Loucy (cell line): ENCODE results near the gene MTARC1.

ENCODE experiments used
- H2AFZ ChIP-seq: fragments of 200-600 bp; sonication (generic); 2 replicates; pipeline ENCODE4 v1.6.0; 2016; ENCODE audit warnings: antibody characterized with exemption, mild to moderate bottlenecking, low read length, moderate library complexity
- H3F3A ChIP-seq: fragments of 200-600 bp; 2 replicates; pipeline ENCODE4 v1.6.0; 2016; ENCODE audit warnings: antibody characterized with exemption, low read depth, mild to moderate bottlenecking
- H3K27me3 ChIP-seq: fragments of 200-600 bp; sonication (generic); 2 replicates; pipeline ENCODE4 v1.6.1; 2014; ENCODE audit warnings: low read length, mild to moderate bottlenecking; ENCODE audit not compliant: insufficient read depth, poor library complexity, severe bottlenecking
- H3K36me3 ChIP-seq: fragments of 200-600 bp; sonication (generic); 2 replicates; pipeline ENCODE4 v1.6.1; 2016; ENCODE audit warnings: low read length; ENCODE audit not compliant: insufficient read depth
- H3K4me1 ChIP-seq: fragments of 200-600 bp; sonication (generic); 2 replicates; pipeline ENCODE4 v1.5.1; 2014; ENCODE audit warnings: low read length, mild to moderate bottlenecking; ENCODE audit not compliant: insufficient read depth, poor library complexity, severe bottlenecking
- H3K4me2 ChIP-seq: fragments of 200-600 bp; sonication (generic); 2 replicates; pipeline ENCODE4 v1.6.0; 2014; ENCODE audit warnings: antibody characterized with exemption, low read length, low read depth, mild to moderate bottlenecking; ENCODE audit not compliant: poor library complexity, severe bottlenecking
- H3K4me3 ChIP-seq: fragments of 200-600 bp; sonication (generic); 2 replicates; pipeline ENCODE4 v1.5.1; 2014; ENCODE audit warnings: low read length, mild to moderate bottlenecking, mixed read lengths; ENCODE audit not compliant: poor library complexity, severe bottlenecking
- H3K79me2 ChIP-seq: fragments of 200-600 bp; sonication (generic); 2 replicates; pipeline ENCODE4 v1.6.1; 2014; ENCODE audit warnings: low read length; ENCODE audit not compliant: insufficient read depth
- H3K9ac ChIP-seq: fragments of 200-600 bp; sonication (generic); 2 replicates; pipeline ENCODE4 v1.6.0; 2014; ENCODE audit warnings: mild to moderate bottlenecking, low read depth, low read length, moderate library complexity; ENCODE audit not compliant: poor library complexity, severe bottlenecking
- H3K9me2 ChIP-seq: fragments of 200-600 bp; sonication (generic); replicated peaks from 2 replicates; pipeline ENCODE4 v1.6.1; 2016; ENCODE audit warnings: low read depth, low read length, mixed read lengths
- H3K9me3 ChIP-seq: fragments of 200-600 bp; sonication (generic); 2 replicates; pipeline ENCODE4 v1.6.1; 2014; ENCODE audit warnings: mild to moderate bottlenecking, antibody characterized with exemption, low read length, low read depth; ENCODE audit not compliant: insufficient read depth
- H4K20me1 ChIP-seq: fragments of 200-600 bp; sonication (generic); 2 replicates; pipeline ENCODE4 v1.6.0; 2014; ENCODE audit warnings: antibody characterized with exemption, low read length, mild to moderate bottlenecking; ENCODE audit not compliant: insufficient read depth, poor library complexity, severe bottlenecking
- EZH2phosphoT487 ChIP-seq: fragments of 200-600 bp; IDR thresholded peaks from 2 replicates; pipeline ENCODE4 v1.6.1; 2018; ENCODE audit warnings: antibody characterized with exemption, mild to moderate bottlenecking, moderate library complexity, borderline replicate concordance
- TF ChIP-seq, protein P1 (sequence below): fragments of 200-600 bp; sonication (generic); conservative IDR thresholded peaks from 2 replicates; pipeline ENCODE4 v1.5.1; 2014; ENCODE audit warnings: mild to moderate bottlenecking, antibody characterized with exemption, low read length

MTARC1 gene

DNA sequence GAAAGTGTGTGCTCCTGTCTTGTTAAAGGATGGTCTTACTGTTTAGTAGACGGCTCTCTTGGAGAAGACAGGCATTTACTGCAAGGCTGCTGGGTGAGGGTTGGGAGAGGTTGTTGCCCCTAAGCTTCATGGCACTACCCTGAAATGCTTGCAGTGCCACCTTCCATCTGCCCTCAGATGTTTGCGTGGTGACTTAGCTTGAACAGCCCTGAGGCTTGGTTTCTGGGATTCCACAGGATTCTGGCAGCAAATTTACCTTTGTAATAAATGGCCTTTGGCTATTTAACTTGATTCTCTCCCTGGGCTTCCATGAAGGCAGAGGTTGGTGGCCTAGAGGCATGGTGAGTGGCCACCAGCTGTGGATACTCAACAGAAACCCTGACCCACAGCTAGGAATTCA lies 11.6 kb downstream of the MTARC1 start:
- no peaks in the 10 kb centered on the region for H3K4me1 ChIP-seq
- H3K4me2 ChIP-seq: no peak overlapping the region
- no peaks in the 10 kb centered on the region for H3K79me2 ChIP-seq
- no peaks in the 10 kb centered on the region for H4K20me1 ChIP-seq
- no peak overlapping the region for H2AFZ ChIP-seq
- no peaks in the 10 kb centered on the region for H3K9me3 ChIP-seq
- no peaks in the 10 kb centered on the region for H3K36me3 ChIP-seq
- no peaks in the 10 kb centered on the region for H3K27me3 ChIP-seq
- no peak overlapping the region for H3K9ac ChIP-seq
- no peaks in the 10 kb centered on the region for H3K9me2 ChIP-seq
- TF ChIP-seq, protein P1, sequence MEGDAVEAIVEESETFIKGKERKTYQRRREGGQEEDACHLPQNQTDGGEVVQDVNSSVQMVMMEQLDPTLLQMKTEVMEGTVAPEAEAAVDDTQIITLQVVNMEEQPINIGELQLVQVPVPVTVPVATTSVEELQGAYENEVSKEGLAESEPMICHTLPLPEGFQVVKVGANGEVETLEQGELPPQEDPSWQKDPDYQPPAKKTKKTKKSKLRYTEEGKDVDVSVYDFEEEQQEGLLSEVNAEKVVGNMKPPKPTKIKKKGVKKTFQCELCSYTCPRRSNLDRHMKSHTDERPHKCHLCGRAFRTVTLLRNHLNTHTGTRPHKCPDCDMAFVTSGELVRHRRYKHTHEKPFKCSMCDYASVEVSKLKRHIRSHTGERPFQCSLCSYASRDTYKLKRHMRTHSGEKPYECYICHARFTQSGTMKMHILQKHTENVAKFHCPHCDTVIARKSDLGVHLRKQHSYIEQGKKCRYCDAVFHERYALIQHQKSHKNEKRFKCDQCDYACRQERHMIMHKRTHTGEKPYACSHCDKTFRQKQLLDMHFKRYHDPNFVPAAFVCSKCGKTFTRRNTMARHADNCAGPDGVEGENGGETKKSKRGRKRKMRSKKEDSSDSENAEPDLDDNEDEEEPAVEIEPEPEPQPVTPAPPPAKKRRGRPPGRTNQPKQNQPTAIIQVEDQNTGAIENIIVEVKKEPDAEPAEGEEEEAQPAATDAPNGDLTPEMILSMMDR: no peak
- no peak for TF ChIP-seq EZH2phosphoT487
- H3F3A ChIP-seq: no peaks in the 10 kb centered on the region
- no peak overlapping the region for H3K4me3 ChIP-seq

DNA sequence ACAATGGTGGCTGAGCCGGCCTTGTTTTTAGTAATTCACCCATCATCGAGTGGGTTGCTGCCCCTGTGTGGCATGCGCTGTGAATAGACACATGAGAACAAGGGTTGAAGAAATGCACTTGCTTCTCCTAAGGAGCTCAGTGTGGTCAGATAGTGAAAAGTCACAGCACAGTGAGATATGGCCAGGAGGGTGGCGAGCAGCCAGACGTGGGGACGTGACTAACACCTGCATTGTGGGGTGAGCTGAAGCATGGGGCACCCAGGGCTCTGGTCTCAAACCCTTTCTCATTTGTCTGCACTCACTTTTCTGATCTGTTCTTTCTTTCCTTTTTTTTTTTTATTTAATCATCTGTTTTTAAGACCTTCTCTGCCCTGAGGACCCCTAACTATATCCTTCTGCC lies 13.5 kb downstream of the MTARC1 start:
- TF ChIP-seq EZH2phosphoT487: no peak
- TF ChIP-seq, protein P1: no peak
- Histone ChIP-seq H3K9ac (no peak overlapping the region), H3K9me3 (no peaks in the 10 kb centered on the region), H2AFZ (no peak overlapping the region), H3F3A (no peaks in the 10 kb centered on the region), H3K79me2 (no peaks in the 10 kb centered on the region), H3K4me2 (no peak overlapping the region), H3K27me3 (no peaks in the 10 kb centered on the region), H3K4me1 (no peaks in the 10 kb centered on the region), H3K36me3 (no peaks in the 10 kb centered on the region), H4K20me1 (no peaks in the 10 kb centered on the region), H3K9me2 (no peaks in the 10 kb centered on the region), H3K4me3 (no peak overlapping the region)

DNA sequence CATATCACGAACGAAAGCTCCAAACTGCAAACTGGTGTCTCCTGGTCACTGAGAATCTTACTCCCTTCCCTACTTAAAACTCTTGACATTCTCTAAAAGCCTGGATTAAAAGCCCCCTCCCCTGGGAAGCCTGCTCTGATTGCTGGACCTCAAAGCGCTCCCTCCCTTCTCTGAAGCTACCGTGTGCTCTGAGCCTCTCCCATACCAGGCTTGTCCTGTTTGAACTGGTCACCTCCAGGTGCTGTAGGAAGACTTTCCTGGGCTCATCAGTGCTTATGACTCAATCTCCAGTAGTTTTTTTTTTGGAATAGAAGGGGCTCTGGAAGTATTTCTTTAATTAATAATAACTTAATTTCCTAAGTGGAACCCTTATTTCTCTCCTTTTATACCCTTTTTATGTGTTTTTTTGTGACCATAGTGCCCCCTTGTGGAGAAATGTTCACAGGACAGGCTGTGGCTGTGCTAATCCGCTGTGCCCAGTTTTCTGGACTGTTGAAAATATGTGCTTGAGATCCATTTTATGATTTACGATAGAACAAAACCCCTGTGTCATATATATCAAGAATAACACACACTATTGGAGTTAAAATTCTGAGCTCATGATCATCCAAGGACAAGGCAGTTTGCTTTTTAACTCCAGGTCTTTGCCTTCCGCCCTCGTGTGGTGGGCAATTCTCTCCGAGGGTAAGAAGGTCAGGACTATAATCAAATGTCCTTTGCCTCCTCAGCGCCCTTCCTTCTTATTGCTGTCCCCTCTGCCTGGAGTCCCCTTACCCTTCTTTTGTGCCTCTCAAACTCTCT lies 16.9 kb downstream of the MTARC1 start:
- Histone ChIP-seq H2AFZ (no peak overlapping the region), H3K4me1 (no peaks in the 10 kb centered on the region), H3K9me3 (no peaks in the 10 kb centered on the region), H3K27me3 (no peaks in the 10 kb centered on the region), H3K9me2 (no peaks in the 10 kb centered on the region), H4K20me1 (no peaks in the 10 kb centered on the region), H3K4me2 (no peak overlapping the region), H3K79me2 (no peaks in the 10 kb centered on the region), H3F3A (no peaks in the 10 kb centered on the region), H3K4me3 (no peak overlapping the region), H3K9ac (no peak overlapping the region), H3K36me3 (no peaks in the 10 kb centered on the region)
- TF ChIP-seq, protein P1: peak; percentile 95
- TF ChIP-seq EZH2phosphoT487: no peak
